ENCODE measurements around the gene OCIAD2.

DNA sequence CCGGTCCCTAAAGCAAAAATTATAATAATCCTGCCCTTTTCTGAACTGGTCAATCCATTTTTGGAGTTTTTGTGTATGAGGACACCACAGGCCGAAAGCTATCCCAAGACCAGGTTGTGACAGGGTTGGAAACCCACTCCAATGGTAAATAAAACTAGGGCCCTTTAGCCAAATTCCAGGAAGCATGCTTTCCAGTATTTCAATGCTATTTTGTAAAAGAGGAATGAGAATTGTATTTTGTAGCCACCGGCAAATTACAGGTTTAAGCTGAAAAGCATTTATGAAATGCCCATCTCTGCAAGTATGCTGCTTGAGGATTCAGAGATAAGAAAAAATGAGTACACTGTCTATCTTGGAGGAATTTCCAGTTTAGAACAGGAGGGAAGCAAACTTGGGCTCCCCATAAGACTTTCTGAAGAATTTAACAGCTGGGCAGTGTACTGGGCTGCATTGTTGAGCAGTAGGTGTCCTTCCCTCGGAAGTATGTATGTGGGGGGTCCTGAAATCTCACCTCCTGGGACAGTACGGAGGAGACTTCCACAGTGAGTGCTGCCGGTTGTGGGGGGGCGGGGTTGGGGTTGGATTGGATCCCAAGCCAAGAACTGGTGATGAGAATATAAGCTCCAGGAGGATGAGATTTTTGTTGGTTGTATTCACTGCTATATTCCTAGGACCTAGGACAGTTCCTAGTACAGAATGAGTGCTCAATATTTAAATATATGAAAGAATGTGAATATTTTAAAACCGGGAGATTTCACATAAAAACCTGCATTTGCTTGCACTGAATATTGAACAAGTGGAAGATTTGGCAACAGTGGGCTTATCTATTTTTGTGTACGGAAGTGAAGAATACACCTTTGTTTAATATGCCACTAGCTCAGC lies 26.8 kb downstream of the OCIAD2 start:
- TF ChIP-seq EZH2phosphoT487 (IDR thresholded peaks at IDR 0.05; ENCODE audit: insufficient read depth, low read depth) (no peak), EZH2 (IDR thresholded peaks at IDR 0.05; ENCODE audit: insufficient read depth, poor library complexity, severe bottlenecking) (no peak)

Measured in GM23248 (cell line).